ENCODE results near the gene KERA.

Gene KERA

DNA sequence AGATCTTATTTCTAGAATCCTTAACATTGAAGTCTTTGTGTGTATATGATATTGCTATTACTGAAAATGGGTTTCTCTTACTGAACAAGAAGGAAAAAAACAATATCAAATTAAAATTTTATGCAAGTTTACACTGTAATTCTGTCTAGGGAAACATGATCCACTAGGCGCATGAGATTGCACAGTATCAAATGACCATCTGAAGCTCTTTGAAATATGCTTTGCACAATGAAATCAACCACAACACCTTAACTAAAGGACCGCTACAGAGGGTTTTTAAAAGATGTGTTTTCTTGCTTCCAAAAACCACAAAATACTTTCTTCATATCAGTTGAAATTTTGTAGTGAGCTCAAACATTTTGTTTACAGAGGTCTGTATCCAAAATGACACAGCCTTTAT lies 15.1 kb upstream of the KERA start:
- DNase-seq, result no peak

DNA sequence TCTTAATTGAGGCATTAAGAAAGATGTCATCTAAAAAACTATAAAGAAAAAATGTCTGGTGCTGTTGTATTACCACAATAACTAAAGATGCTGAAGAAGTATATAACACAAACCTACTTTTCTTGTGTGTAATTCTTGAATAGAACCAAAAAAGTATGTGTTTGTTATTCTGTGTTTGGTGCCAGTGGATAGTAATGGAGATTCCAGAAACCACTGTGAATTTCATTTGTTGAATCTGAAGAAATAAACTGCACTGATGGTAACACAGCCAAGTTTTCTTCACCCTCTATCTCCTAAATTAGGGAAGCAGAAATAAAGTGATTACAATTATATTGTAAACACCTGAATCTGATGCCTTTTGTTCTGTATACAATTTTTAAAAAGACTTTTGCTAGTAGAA lies 13.1 kb upstream of the KERA start:
- no peak for DNase-seq

DNA sequence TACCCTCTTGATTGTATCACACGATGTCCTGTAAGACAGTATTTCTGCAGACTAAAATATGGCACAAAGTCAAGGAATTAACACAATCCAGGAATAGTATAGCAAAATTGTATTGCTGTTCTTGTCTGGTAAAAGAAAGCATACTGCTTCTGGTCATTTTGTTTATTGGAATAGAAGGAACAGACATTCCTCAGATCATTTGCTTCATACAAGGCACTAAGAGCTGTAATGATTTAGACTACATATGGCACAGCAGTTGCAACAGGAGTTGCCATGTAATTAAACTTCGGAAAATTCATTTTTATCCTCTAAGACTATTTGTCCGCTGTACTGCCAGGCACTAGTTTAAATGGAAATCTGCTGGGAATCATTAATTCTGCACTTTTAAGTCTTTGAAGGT lies 7.6 kb upstream of the KERA start:
- no peak for DNase-seq

DNA sequence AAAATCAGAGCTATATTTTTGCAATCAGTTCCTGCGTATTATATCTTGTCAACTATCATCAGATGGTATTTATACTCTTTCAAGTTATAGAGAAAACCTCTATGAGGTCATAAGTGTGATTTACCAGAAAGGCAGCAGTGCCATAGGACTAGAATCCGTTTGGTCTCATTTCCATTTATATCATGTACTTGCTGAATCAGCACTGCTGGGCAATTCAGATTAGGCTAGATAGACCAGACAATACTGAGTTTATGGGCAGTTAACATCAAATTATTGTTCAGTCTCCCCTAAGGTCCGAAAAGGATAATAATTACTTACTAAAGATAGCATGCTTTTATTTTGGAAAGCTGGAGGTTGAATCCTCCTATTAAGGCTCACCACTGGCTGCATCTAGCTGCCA lies 6.8 kb upstream of the KERA start:
- no peak for DNase-seq

DNA sequence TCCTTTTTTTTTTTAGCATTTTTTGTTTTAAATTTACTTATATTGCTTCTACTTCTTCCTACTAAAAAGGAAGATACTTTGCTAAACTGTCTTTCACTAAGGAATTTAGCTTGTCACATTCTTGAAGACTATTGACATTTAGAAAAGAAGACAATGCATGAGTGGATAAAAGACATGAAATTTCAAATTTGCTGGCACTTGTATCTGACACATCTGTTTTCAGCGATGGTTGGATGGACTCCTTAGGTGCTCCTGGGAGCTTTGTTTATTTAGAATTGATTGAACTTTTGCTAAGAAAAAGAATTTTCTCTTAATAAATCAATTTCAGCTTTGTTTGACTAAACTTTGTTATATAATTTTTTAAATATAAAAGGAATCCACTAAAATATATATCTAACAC lies 3.3 kb upstream of the KERA start:
- no peak for DNase-seq

DNA sequence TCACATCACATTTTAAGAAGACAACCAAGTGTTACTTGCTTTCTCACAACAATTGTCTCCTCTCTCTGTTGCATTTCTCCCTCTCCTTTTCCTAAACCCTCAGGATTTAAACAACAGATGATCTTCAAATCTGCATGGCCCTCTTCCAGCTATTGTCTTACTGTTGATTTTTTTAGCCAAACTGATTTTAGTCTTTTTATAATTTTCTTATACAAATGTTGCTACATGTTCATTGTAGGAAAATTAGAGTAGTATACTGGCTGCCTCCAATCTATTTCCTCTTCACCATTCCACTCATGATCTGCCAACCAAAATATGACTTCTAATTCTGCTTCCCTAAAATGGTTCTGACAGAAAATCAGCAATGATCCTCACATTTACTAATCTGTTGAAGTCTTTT lies 1.4 kb upstream of the KERA start:
- no peak for DNase-seq

DNA sequence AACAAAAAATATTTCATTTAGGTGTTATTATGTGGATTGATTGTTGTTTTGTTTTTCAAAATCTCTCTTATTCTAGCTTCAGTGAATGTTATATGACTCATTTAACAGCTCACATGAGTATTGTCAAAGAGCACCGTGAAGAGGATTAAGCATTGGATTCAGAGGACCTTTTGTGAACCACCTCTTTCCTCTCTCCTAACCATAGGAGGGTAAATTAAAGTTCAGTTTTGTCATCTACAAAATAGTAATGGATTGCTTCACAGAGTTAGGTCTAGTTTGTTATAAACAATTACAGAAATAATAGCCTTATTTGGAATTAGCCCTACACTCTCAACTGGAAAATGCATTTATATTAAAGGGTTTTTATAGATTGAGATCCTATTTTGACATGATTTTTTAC lies 962 bp upstream of the KERA start:
- no peak for DNase-seq

- no peak for DNase-seq
These were observed 1.3 kb downstream of the KERA start for GRCh38 chr12:91056488-91056887.

GRCh38 chr12:91055976-91056375 lies 1.8 kb downstream of the KERA start:
- no peak for DNase-seq

DNA sequence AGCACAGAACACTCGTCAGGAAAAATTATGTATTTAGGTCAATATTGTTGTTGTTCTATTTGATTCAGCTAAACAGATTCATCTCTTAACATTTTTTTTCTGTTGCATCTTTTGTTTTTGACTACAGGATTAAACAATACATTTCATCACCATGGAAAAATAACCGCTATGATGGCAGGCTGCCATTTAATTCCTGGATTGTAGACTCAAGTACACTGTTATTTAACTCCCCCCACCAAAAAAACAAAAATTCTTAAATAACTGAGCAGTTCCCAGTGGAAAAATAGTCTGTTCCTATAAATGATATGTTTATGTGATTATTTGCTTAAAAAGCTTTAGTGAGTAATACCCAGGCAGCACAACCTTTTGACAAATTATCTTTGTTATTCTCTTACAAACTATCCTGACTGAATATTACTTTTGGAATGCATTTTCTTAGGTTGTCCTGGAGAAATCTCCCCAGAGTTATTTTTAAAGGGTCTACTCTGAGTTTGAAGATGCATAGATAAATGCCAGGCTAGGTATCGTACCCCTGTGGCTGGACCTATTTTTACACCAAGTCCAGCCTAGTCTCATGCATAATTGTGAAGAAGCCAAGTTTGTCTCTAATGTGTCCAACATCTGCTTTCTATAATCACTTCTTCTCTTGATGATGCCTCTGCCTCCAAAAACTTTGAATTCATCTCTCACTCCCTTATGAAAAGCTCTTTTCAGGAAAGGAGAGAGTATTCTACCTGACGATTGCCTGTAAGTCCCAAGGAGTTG lies 3.7 kb downstream of the KERA start:
- no peak for DNase-seq

GRCh38 chr12:91052026-91052425 lies 5.8 kb downstream of the KERA start:
- DNase-seq, result no peak

GRCh38 chr12:91044586-91044985 lies 13.2 kb downstream of the KERA start:
- DNase-seq, result no peak

DNA sequence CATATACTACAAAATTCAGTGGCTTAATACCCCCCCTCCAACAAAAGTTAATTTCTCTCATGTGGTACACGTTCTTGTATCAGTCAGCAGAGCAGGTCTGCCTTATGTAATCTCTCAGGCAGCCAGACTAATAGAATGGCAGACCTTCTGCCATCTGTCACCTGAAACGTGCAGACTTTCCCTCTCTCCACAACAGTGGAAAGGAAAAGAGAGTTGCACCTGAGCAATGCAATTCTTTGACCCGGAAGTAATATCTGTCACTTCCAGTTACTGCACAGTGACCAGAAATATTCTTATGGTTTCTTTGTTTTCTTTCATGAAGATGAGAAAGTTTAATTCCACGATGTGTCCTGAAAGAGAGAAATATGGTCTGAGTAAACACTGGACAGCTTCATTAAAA lies 14.4 kb downstream of the KERA start:
- DNase-seq, result no peak

DNA sequence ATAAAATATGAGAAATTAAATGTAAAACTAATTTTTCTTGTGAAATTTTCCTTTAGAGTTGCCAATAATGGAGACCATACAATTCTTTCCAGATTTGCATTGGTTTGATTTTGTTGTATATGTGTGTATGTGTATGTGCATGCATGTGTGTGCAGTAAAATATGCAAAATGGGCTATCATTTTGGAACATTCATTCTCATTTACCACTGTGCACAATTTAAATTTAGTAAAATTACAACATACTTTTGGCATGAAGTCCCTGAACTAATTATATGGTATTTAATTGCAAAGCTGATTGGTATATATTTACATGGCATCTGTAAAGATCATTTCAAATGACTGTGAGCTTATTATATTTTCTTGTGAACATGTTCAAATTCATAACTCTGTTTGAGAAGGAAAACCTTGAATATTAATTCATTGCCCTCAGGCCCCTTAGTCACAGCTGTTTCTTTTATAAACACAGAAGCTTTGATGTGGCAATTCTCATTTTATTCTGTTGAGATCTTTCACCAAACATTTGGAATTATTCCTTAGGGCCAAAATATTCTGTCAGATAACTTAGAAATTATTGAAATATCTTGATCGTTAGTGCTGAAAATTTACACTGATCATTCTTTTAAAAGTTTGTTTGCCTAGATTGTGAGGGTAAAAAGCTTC lies 17.6 kb downstream of the KERA start:
- DNase-seq, result no peak

DNA sequence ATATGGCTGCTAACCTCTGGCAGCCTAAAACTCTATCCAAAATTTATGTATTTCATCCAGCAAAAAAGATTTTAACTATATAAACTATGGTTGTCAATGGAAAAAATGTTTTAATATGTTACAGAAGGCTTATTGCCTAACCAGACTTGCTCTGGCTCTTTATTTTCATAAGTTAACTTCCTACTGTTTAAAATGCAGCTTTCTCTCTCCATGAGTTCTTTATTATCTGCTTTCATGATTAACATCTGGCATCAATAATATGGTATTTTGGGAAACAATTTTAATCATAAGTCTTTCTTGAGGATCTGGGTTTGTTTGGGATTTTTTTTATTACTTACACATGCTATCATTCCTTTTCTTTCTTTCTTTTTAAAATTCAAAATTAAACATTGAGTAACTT lies 20.5 kb downstream of the KERA start:
- no peak for DNase-seq

DNA sequence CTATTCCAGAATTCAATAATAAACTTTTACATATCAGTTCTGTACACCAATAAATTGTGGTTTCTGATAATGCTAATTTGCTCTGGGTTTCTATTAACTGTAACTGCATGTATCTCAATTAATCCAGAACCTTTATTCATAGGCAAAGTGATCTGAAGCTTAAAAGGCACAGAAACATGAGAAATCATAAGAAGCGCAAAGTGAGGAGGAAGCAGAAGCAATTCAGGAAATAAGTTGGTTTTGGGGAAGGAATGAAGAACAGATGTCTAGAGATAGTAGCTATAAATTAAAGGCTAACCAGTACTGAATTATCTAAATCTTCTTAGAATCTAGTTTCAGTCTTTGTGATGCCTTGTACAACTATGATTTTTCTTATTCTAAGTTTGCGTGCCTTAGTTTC lies 24.6 kb downstream of the KERA start:
- no peak for DNase-seq

GRCh38 chr12:91023326-91024004 lies 34.4 kb downstream of the KERA start:
- no peak for DNase-seq

DNA sequence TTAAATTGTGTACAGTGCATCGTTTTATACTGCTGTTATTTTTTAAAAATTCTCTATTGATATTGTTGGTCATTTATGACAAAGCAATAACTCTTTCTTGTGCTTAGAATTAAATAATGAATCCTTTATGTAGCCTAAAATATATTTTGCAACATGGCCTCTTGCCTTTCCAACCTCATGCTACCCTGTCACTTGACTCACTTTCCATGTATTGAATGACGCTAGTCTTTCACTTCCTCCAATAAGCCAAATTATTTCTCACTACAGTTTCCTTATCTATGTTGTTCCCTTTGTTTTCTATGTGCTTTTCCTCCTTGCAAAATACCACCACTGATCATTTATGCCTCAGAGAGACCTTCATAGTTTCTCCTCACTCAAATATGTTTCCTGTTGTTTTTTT lies 36.7 kb downstream of the KERA start:
- no peak for DNase-seq

DNA sequence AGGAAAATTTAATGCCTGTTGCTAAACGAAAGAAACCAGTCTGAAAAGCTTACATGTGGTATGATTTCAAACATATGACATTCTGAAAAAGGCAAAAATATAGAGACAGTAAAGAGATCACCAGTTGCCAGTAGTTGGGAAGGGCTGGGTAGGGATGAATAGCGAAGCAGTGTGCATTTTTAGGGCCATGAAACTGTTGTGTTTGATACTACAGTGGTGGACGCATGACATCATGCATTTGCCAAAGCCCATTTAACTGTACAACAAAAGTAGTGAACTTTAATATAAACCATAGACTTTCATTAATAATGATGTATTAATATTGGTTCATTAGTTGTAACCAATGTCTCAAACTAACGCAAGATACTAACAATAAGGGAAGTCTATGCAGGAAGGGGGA lies 38.4 kb downstream of the KERA start:
- no peak for DNase-seq

DNA sequence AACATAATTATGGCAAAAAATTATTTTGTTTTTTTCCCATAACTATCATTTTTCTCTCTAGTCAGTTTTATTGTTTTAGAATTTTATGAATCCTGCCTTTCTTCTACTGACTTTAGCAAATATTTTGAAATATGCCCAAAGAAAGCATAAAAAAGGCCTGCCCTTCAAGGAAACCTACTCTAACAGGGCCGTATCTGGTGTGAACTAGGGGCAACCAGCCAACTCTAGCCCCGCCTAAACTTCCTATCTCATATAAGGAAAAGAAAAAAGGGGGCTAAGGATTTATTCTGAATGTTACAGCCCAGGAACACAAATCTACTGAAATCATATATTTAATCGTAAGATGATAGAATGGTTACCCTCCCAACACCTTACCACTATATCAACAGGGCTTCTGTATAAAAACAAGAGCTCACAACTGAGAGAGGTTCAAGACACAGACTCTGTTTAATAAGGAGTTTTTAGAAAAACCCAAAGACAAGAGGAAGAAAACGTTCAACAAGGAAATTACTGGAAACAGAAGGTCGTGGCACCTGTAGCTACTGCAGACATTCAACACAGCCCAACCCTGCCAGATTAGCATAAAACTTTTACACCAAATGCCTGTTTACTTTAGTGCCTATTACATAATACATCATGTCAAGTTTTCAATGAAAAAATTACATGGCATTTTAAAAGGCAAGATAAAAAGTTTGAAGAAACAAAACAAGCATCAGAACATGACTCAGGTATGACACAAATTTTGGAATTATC lies 40.1 kb downstream of the KERA start:
- DNase-seq, result no peak

DNA sequence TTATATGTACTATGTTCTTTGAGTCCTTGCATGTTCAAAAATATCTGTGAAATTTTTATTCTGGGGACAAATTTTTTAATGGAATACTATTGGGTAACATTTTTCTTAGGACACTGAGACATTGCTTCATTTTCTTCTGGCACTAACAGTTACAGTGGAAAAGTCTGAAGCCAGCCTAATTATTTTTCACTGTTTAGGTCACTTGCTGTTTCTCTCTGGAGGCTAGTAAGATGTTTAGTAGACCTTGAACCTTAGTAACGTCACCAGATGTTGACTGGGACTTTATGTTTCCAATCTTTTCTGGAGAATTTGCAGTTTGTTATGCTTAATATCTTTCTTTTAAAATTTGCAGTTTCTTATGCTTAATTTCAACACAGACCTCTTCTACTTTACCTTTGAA lies 40.8 kb downstream of the KERA start:
- DNase-seq, result no peak

- no peak for DNase-seq
These were observed 48.4 kb downstream of the KERA start for GRCh38 chr12:91009319-91009950.

Measured in activated CD4-positive, CD25-positive, alpha-beta regulatory T cell (primary cell).